Spleen (tissue), 7 donors: ENCODE measurements around the gene TLR9.

Source experiments
- POLR2A ChIP-seq, 3 donors: fragments of 450-650 bp; IDR thresholded peaks; one replicate each; pipeline ENCODE4 v1.5.1; 2017; ENCODE audit warnings: antibody characterized with exemption in 3 of 3, mild to moderate bottlenecking in 1 of 3
- TF ChIP-seq, protein P1 (sequence below), 11 experiments: fragments of 200-600 bp in 7 of 11; fragments of 450-650 bp in 4 of 11; sonication (generic) in 4 of 11; IDR thresholded peaks in 8 of 11; conservative IDR thresholded peaks in 3 of 11; 1 replicate in 7 of 11; 2 replicates in 4 of 11; pipeline versions ENCODE4 v1.4.0 to v1.8.0; 2016 to 2021; ENCODE audit warnings: antibody characterized with exemption in 11 of 11, inconsistent platforms in 4 of 11, mild to moderate bottlenecking in 1 of 11
- donor health status: DM: no; HTN: no; CAD: no; lungs with moderate emphysema.
- donor health status: DM: no; HTN: no; CAD: no.
- donor health status: DM: no; HTN: no; CAD: no.

DNA sequence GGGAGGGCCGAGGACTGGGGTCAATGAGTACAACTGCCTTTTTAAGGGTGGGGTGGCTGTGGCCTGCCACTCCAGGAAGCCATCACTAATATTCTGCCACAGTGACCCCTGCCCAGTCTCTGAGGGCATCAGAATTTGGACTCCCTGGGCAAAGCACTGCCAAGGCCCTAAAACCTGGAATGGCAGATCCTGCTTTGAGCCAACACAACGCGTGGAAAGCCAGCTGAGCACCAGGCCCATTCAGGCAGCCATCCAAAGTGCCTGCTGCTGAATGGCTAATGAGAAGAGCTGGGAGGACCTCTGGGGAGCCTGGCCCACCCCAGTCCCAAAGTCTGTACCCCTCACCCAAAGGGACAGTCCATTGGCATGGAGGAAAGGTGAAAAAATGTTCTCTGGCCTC, 8.5 kb upstream of the TLR9 start:
- TF ChIP-seq, protein P1, sequence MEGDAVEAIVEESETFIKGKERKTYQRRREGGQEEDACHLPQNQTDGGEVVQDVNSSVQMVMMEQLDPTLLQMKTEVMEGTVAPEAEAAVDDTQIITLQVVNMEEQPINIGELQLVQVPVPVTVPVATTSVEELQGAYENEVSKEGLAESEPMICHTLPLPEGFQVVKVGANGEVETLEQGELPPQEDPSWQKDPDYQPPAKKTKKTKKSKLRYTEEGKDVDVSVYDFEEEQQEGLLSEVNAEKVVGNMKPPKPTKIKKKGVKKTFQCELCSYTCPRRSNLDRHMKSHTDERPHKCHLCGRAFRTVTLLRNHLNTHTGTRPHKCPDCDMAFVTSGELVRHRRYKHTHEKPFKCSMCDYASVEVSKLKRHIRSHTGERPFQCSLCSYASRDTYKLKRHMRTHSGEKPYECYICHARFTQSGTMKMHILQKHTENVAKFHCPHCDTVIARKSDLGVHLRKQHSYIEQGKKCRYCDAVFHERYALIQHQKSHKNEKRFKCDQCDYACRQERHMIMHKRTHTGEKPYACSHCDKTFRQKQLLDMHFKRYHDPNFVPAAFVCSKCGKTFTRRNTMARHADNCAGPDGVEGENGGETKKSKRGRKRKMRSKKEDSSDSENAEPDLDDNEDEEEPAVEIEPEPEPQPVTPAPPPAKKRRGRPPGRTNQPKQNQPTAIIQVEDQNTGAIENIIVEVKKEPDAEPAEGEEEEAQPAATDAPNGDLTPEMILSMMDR (IDR thresholded peaks at IDR 0.05 in 8 of 11, conservative IDR thresholded peaks at IDR 0.05 in 3 of 11): no peak
- no peak for TF ChIP-seq POLR2A (IDR thresholded peaks at IDR 0.05)
